Choroid plexus epithelial cell (primary cell): ENCODE results near the gene ZNF281.

ENCODE experiments used
- DNase-seq: peaks from one replicate; pipeline ENCODE4 v3.0.0-alpha.2; 2010; ENCODE audit warnings: low read depth
- H3K4me3 ChIP-seq: 2 replicates; pipeline ENCODE4 v1.5.1; 2011; ENCODE audit warnings: low read depth, mild to moderate bottlenecking, control low read depth, low read length, moderate library complexity
- CTCF ChIP-seq: conservative IDR thresholded peaks from 2 replicates; pipeline ENCODE4 v1.5.1; 2011; ENCODE audit warnings: low read depth, mild to moderate bottlenecking, control low read depth, inconsistent platforms, low read length, moderate library complexity

ZNF281 gene

DNA sequence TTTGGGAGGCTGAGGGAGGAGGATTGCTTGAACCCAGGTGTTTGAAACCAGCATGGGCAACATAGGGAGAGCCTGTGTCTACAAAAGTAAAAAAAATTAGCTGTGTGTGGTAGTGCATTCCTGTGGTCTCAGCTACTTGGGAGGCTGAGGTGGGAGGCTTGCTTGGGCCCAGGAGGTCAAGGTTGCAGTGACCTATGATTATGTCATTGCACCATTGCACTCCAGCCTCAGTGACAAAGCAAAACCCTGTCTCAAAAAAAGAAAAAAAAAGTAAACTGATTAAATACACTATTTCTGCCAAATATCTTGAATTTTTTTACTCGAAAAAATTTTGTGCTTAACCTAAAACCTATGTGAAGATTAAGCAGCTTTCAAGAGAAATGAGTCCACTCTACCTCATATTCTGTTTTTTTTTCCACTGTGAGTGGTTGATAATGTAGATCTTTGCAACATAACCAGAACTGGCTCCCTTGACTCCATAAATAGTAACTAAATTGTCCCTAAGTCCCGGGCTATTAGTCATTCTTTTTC is 19.4 kb upstream of the ZNF281 start:
- TF ChIP-seq CTCF = no peak

DNA sequence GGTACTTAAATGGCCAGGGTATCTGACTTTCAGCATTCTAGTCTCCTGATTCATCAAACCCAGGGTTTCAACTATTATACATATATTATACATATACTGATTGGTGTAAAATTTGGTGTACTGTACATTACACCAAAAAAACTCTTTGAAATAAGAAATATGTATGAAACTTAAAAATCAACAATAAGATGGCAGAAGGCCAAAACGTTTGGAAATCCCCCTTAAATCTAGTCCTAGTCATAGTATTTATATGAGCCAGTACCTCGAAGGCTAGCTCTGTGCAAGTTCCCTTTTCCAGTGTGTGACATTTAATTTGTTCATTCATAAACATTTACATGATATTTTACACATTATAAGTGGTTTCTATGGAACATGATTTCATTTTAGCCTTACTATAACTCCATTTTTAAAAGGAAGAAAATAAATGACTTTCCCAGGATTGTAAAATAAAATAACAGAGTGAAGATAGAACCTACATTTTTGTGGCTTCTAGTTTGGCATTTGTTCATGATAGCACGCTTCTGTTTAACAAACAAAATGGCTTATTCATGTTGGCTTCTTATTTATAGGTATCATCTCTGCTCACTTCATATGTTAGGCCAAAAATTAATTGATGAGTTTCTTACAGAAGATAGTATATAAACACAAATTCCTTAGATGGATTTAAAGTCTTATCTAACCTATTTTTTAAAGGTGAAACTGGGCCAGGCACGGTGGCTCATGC is 18.8 kb upstream of the ZNF281 start:
- DNase-seq = peak; percentile 75
- H3K4me3 ChIP-seq = no peak overlapping the region
- TF ChIP-seq CTCF = no peak

More for the DNA sequence above, 19.4 kb upstream of the ZNF281 start:
- H3K4me3 ChIP-seq = no peak overlapping the region
- DNase-seq = peak; percentile 84

DNA sequence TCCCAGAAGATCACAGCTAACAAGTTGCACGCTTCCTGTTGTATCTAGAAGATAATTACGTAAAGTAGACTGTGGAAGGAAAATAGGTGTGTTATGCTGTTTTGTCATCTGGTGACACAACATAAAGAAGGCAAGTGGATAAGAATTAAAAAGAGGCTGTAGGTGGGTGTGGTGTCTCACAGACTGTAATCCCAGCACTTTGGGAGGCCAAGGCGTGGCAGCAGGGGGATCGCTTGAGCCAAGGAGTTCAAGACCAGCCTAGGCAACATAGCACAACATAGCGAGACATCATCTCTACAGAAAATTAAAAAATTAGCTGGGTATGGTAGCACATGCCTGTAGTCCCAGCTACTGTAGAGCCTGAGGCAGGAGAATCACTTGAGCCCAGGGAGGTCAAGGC is 17.9 kb upstream of the ZNF281 start:
- TF ChIP-seq CTCF = no peak
- no peak for DNase-seq
- no peak overlapping the region for H3K4me3 ChIP-seq

GRCh38 chr1:200426196-200426595 is 16.4 kb upstream of the ZNF281 start:
- DNase-seq = no peak
- no peak for TF ChIP-seq CTCF
- H3K4me3 ChIP-seq = no peak overlapping the region

- no peak for TF ChIP-seq CTCF
- no peak overlapping the region for H3K4me3 ChIP-seq
- no peak for DNase-seq
These were observed 13.4 kb upstream of the ZNF281 start for GRCh38 chr1:200423235-200423634.

- no peak for TF ChIP-seq CTCF
- no peak for DNase-seq
- no peak overlapping the region for H3K4me3 ChIP-seq
These were observed 12.4 kb upstream of the ZNF281 start for GRCh38 chr1:200422211-200422610.

- DNase-seq = peak; percentile 97
- no peak for TF ChIP-seq CTCF
- no peak overlapping the region for H3K4me3 ChIP-seq
These were observed 6.2 kb upstream of the ZNF281 start for GRCh38 chr1:200415789-200416593.
